GM18526 (cell line): ENCODE results near the gene MKNK1.

Experiments
- POLR2A ChIP-seq: IDR thresholded peaks from 3 replicates; pipeline ENCODE4 v1.6.1; 2011; ENCODE audit not compliant: insufficient read length; ENCODE audit errors: extremely low read depth

Gene MKNK1

DNA sequence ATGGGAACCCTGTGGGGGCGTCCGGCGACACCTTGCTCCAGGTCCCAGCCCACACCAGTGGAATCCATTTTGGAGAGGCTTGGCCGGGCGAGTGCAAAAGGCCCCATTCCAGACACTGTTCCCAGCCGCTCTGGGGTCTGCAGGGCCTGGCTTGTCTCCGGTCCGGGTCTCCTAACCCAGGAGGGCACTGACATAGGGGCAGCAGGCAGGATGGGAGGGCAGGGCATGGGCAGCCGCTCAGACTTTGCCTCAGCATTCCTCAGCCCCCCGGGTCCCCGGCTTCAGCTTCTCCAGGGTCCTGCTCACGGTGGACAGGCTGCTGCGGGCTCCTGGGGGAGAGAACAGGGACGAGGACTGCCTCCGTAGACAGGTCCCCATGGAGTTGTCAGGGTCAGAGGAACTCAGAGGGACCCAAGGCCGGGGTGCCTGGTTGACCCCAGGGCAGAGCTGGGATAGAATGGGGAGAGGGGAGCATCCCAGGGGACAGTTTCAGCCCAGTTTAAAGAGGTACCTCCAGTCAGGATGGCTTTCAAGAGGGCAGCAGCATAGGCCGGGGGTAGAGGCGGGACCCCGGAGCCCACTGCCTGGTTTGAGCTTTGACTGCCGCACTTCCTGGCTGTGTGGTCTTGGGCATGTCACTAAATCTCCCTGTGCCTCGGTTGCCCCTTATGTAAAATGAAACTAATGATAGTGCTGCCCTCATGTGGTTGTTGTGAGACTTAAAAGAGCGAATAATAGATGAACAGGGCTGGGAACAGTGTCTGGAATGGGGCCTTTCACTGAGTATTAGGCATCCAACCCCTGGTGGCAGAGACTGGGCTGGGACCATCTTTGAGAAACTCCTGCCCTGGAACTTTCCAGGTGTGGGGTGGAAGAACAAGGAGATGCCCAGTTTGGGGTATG, 56.3 kb downstream of the MKNK1 start:
- TF ChIP-seq POLR2A = no peak

DNA sequence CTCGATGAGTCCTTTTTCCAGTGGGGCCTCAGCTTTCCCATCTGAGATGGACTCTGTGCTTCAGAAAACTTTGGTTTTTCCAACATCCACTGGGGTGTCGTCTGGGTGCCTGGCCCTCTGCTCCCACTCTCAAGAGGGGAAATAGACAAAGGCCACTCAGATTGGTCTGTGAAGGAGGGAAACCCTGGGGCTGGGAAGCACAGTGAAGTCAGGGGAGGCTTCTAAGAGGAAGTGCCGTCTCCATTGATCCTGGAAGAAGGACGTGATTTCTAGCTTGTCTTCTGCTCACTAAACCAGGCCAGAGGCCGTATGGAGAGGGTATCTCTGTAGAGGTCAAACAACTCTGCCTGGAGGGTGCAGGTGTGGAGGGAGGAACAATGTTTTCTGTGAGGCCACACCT, 57.9 kb downstream of the MKNK1 start:
- TF ChIP-seq POLR2A = no peak

DNA sequence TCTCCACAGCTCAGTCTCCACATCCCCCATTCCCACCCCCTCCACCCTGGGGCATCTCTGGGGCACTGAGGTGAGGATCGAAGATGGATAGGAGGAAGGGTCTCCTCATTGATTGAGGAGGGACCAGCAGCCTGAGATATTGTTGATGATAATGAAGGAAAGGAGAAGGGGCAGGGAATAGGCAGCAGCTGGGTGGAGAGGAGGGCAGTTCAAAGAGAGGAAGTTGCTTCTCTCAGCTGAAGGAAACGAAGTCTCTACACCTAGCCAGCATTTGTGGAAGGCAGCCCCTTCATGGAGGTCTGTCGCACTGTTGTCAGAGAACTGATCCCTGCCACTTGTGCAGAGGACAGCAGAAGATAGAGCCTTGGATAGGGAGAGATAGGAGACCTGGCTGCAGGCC, 58.3 kb downstream of the MKNK1 start:
- no peak for TF ChIP-seq POLR2A

DNA sequence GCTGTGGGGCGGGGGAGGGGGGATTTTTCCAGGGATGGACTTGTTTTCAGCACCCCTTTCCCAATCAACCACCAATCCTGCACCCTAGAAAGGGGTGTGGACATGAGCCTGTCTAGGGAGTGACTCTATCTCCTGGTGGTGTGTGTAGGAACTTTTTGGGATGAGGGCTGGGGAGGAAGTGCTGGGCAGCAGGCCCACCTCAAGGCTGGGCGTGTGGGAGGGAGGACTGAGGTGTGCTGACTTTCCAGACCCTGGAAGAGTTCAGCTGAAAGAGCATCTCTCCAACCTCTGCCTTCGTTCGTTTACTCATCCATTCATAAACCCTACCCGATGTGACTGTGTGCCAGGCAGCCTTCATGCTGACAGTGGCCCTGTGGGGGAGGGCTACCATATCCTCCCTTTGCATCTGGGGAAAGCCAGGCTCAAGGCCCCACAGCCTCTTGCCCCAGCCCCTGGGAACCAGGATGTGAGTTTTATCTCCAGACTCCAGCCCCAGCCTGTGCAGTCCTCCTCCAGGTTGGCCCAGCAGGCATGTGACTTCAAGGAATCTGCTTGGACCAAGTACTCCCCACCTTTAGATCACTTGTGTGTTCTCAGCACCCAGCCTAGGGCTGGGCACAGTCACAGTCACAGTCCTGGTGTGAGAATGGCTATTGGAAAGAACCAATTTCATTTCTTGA, 59.4 kb downstream of the MKNK1 start:
- TF ChIP-seq POLR2A = no peak

GRCh38 chr1:46543761-46544560, 60.1 kb downstream of the MKNK1 start:
- TF ChIP-seq POLR2A = no peak

DNA sequence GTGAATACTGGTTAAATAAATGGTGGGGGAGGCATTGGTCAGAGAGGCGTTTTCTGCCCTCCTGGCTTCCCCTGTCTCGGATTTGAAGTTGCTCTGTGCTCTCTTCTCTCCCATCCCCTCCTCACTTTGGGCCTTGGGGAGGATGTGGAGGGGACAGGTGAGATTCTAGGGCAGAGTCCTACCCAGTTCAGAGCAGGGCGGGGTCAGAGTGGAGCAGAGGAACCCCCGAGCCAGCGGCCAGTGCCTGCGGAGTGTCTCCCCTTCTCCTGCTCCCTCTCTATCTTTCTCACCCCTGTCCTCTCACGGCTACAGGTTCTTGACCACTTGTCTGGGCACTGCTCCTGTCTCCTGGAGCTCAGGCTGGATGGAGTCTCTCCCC, 60.7 kb downstream of the MKNK1 start:
- TF ChIP-seq POLR2A = no peak

DNA sequence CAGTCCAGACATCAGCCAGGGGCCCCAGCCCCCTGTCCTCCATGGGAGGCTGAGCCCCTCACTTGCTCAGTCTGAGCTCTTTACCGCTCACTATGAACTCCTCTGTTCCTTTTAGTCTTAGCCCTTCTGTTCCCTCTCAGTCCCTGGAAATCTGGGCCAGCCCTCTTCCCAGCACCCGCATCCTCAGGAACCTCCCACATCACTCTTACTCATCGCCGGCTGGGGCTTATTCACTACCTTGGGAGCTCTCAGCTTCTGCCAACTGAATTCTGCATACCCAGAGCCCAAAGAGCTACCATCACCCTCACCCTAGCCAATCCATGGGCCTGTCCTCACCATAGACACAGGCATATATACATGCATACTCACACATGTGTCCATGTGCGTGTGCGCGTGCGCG, 64.1 kb downstream of the MKNK1 start:
- no peak for TF ChIP-seq POLR2A

- TF ChIP-seq POLR2A = no peak
These were observed 65.9 kb downstream of the MKNK1 start for GRCh38 chr1:46538147-46538546.

DNA sequence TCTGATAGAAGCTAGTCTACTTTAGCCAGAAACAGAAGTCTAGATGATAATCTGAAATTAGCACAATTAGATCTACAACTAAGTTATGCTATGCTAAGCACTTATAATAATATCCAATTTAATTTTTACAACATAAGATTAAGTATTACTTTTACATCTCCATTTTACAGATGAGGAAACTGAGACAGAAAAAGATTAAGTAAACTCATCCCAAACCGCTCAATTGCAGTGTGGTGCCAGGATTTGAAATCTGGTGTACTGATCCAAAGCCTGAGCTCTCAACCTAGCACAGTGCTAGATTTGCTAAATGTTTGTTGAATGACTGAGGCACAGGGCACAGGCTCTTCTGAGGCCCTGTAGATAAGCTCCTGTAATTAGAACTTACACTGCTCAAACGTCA, 66.4 kb downstream of the MKNK1 start:
- no peak for TF ChIP-seq POLR2A

GRCh38 chr1:46536527-46536926, 67.5 kb downstream of the MKNK1 start:
- TF ChIP-seq POLR2A = no peak

- TF ChIP-seq POLR2A = no peak
These were observed 69.0 kb downstream of the MKNK1 start for GRCh38 chr1:46535063-46535462.

DNA sequence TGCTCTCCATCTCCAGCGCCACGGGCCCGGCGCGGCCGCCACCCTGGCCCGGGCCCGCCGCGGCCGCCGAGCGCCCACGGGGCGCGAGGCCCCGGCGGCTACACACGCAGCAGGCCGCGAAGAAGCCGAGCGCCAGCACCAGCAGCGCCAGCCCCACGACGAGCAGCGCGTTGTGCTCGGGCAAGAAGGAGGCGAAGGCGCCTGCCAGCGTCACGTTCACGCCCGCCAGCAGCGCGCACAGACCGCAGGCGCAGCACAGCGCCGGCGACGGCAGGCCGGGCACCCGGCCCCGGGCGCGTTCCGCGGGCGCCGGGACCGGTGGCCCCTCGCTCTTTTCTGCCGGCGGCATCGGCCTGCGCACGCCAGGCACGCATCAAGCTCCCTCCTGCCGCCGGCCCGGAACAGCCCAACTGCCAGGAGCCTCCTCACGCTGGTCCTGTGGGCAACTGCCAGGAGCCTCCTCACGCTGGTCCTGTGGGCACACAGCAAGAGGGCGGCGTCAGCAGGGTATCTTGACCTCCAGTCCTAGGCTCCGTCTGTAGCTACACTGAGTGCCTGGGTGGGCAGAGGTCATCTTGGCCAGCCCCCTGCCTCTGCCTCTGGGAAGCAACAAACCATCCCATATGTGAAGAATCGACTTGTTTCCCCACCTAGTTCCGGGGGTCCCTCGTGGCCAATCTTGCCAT, 70.7 kb downstream of the MKNK1 start:
- no peak for TF ChIP-seq POLR2A

GRCh38 chr1:46532498-46533178, 71.4 kb downstream of the MKNK1 start:
- no peak for TF ChIP-seq POLR2A

GRCh38 chr1:46532095-46532494, 72.0 kb downstream of the MKNK1 start:
- TF ChIP-seq POLR2A = no peak

GRCh38 chr1:46530791-46531409, 73.2 kb downstream of the MKNK1 start:
- no peak for TF ChIP-seq POLR2A

- no peak for TF ChIP-seq POLR2A
These were observed 73.8 kb downstream of the MKNK1 start for GRCh38 chr1:46530311-46530710.
